H9 (cell line): ENCODE data around the gene ENTPD1. TPM values are rescaled to one million over a fixed set of nuclear protein-coding genes. Genes with fewer than 3 reads are reported as not detected.
"Not testable (repeated sequence)": the region's sequence is repeated elsewhere in the genome, so short reads cannot be mapped to it uniquely, and the experiment has no call there.

Experiments
- DNase-seq: peaks from one replicate; pipeline ENCODE4 v3.0.0-alpha.2; 2017
- H2AFZ ChIP-seq: one replicate; pipeline ENCODE4 v1.6.1; 2013; ENCODE audit warnings: mild to moderate bottlenecking, low read length, control low read depth, moderate library complexity
- H2AK5ac ChIP-seq: 2 replicates; pipeline ENCODE4 v1.6.1; 2013; ENCODE audit warnings: low read length, control low read depth, mixed read lengths; ENCODE audit not compliant: insufficient read length
- H2BK120ac ChIP-seq: one replicate; pipeline ENCODE4 v1.6.1; 2013; ENCODE audit warnings: low read depth, mild to moderate bottlenecking, low read length, control low read depth, inconsistent platforms; ENCODE audit not compliant: poor library complexity, severe bottlenecking
- H2BK12ac ChIP-seq: 2 replicates; pipeline ENCODE4 v1.6.1; 2013; ENCODE audit warnings: low read length, control low read depth, mixed read lengths, low read depth; ENCODE audit not compliant: insufficient read length
- H2BK15ac ChIP-seq: 2 replicates; pipeline ENCODE4 v1.6.1; 2013; ENCODE audit warnings: low read depth, low read length, control low read depth
- H2BK20ac ChIP-seq: one replicate; pipeline ENCODE4 v1.6.1; 2013; ENCODE audit warnings: low read depth, mild to moderate bottlenecking, low read length, control low read depth, inconsistent platforms; ENCODE audit not compliant: poor library complexity, severe bottlenecking
- H2BK5ac ChIP-seq: 2 replicates; pipeline ENCODE4 v1.6.1; 2013; ENCODE audit warnings: low read length, control low read depth, mixed read lengths; ENCODE audit not compliant: insufficient read length
- H3K14ac ChIP-seq: 2 replicates; pipeline ENCODE4 v1.6.1; 2013; ENCODE audit warnings: low read length, control low read depth; ENCODE audit not compliant: insufficient read depth
- H3K18ac ChIP-seq: 2 replicates; pipeline ENCODE4 v1.6.1; 2013; ENCODE audit warnings: low read depth, mild to moderate bottlenecking, mixed read lengths, low read length, control low read depth; ENCODE audit not compliant: insufficient read length
- H3K23ac ChIP-seq: 2 replicates; pipeline ENCODE4 v1.6.1; 2013; ENCODE audit warnings: low read length, control low read depth, mixed read lengths, low read depth; ENCODE audit not compliant: insufficient read length
- H3K23me2 ChIP-seq: 2 replicates; pipeline ENCODE4 v1.6.1; 2013; ENCODE audit warnings: low read depth, mild to moderate bottlenecking, mixed read lengths, low read length, control low read depth; ENCODE audit not compliant: insufficient read length, poor library complexity, severe bottlenecking
- H3K27ac ChIP-seq: 2 replicates; pipeline ENCODE4 v1.5.1; 2013; ENCODE audit warnings: low read length, control low read depth, mixed read lengths, low read depth; ENCODE audit not compliant: insufficient read length
- H3K27me3 ChIP-seq: 2 replicates; pipeline ENCODE4 v1.6.1; 2013; ENCODE audit warnings: low read length, control low read depth, inconsistent platforms; ENCODE audit not compliant: insufficient read depth
- H3K4ac ChIP-seq: 2 replicates; pipeline ENCODE4 v1.6.1; 2013; ENCODE audit warnings: low read depth, mild to moderate bottlenecking, control low read depth, inconsistent platforms, low read length, moderate library complexity
- H3K4me1 ChIP-seq: 2 replicates; pipeline ENCODE4 v1.6.1; 2013; ENCODE audit warnings: low read length, control low read depth, inconsistent platforms; ENCODE audit not compliant: insufficient read depth
- H3K4me2 ChIP-seq: 2 replicates; pipeline ENCODE4 v1.6.1; 2013; ENCODE audit warnings: low read length, control low read depth, mixed read lengths; ENCODE audit not compliant: insufficient read length, insufficient read depth
- H3K56ac ChIP-seq: 2 replicates; pipeline ENCODE4 v1.6.1; 2013; ENCODE audit warnings: low read depth, mild to moderate bottlenecking, mixed read lengths, low read length, control low read depth; ENCODE audit not compliant: insufficient read length
- H3K79me1 ChIP-seq: 2 replicates; pipeline ENCODE4 v1.6.1; 2013; ENCODE audit warnings: low read depth, mild to moderate bottlenecking, moderate library complexity, low read length, control low read depth, inconsistent platforms; ENCODE audit not compliant: insufficient read depth, poor library complexity, severe bottlenecking
- H3K79me2 ChIP-seq: 2 replicates; pipeline ENCODE4 v1.6.1; 2013; ENCODE audit warnings: low read length, control low read depth, inconsistent platforms; ENCODE audit not compliant: insufficient read depth
- H3K9ac ChIP-seq: 2 replicates; pipeline ENCODE4 v1.6.1; 2013; ENCODE audit warnings: low read length, control low read depth, mixed read lengths; ENCODE audit not compliant: insufficient read length; ENCODE audit errors: extremely low read depth
- H3K9me3 ChIP-seq: one replicate; pipeline ENCODE4 v1.6.1; 2013; ENCODE audit warnings: low read depth, low read length, inconsistent platforms; ENCODE audit not compliant: control insufficient read depth
- H3T11ph ChIP-seq: one replicate; pipeline ENCODE4 v1.6.1; 2013; ENCODE audit warnings: mild to moderate bottlenecking, low read length, control low read depth, inconsistent platforms
- H4K20me1 ChIP-seq: one replicate; pipeline ENCODE4 v1.6.1; 2013; ENCODE audit not compliant: control insufficient read depth, insufficient read length, insufficient read depth
- H4K5ac ChIP-seq: 2 replicates; pipeline ENCODE4 v1.6.1; 2013; ENCODE audit warnings: low read depth, mild to moderate bottlenecking, mixed read lengths, low read length, control low read depth; ENCODE audit not compliant: insufficient read length
- H4K8ac ChIP-seq: replicated peaks from 2 replicates; pipeline ENCODE4 v1.6.1; 2013; ENCODE audit warnings: low read length, control low read depth, mixed read lengths, low read depth; ENCODE audit not compliant: insufficient read length
- H4K91ac ChIP-seq: 2 replicates; pipeline ENCODE4 v1.6.1; 2013; ENCODE audit warnings: low read depth, mild to moderate bottlenecking, moderate library complexity, mixed read lengths, low read length, control low read depth; ENCODE audit not compliant: insufficient read length
- H3K27ac Mint-ChIP-seq, 3 experiments: 2 replicates in 2 of 3; 3 replicates in 1 of 3; pipeline ENCODE4 v1.8.0; 2020 to 2021; ENCODE audit warnings: mixed read lengths in 3 of 3, mild to moderate bottlenecking in 1 of 3, moderate library complexity in 1 of 3
- H3K27me3 Mint-ChIP-seq: 2 replicates; pipeline ENCODE4 v1.8.0; 2021; ENCODE audit warnings: low read depth, mild to moderate bottlenecking, moderate library complexity, mixed read lengths
- H3K36me3 Mint-ChIP-seq, 3 experiments: 2 replicates in 2 of 3; 3 replicates in 1 of 3; pipeline ENCODE4 v1.8.0; 2020 to 2021; ENCODE audit warnings: low read depth in 3 of 3, mixed read lengths in 3 of 3; ENCODE audit not compliant: insufficient read depth in 1 of 3
- H3K4me1 Mint-ChIP-seq, 2 experiments: 2 replicates each; pipeline ENCODE4 v1.8.0; 2020; ENCODE audit warnings: mixed read lengths in 2 of 2
- H3K4me3 Mint-ChIP-seq, 2 experiments: 2 replicates in 1 of 2; 3 replicates in 1 of 2; pipeline ENCODE4 v1.8.0; 2020 to 2021; ENCODE audit warnings: mild to moderate bottlenecking in 2 of 2, mixed read lengths in 2 of 2, moderate library complexity in 1 of 2
- H3K9me3 Mint-ChIP-seq, 2 experiments: 2 replicates in 1 of 2; 3 replicates in 1 of 2; pipeline ENCODE4 v1.8.0; 2020; ENCODE audit warnings: mild to moderate bottlenecking in 2 of 2, mixed read lengths in 2 of 2, moderate library complexity in 1 of 2
- CTCF ChIP-seq: fragments of 200-600 bp; sonication (generic); conservative IDR thresholded peaks from 3 replicates; pipeline ENCODE4 v1.8.0; 2021; ENCODE audit warnings: antibody characterized with exemption, mild to moderate bottlenecking
- WGBS: extraction: QIAGEN DNeasy Blood & Tissue Kit; methylation state at CpG from one replicate; pipeline ENCODE4 v1.1.7; 2013; ENCODE audit warnings: missing lambda C conversion rate, low lambda C conversion rate, mixed read lengths; ENCODE audit not compliant: insufficient read length; ENCODE audit errors: extremely low coverage; 5-methylcytosine and 5-hydroxymethylcytosine counted together
- total RNA-seq: library from RNA; stranded (reverse); gene quantifications from 2 replicates; pipeline ENCODE4 v1.2.1, GENCODE V29; 2021

The ENTPD1 gene
- total RNA-seq, 1 experiment from 2014 or later: 1.9 TPM

- no peak overlapping the region for H2AFZ ChIP-seq
- no peaks in the 10 kb centered on the region for H3K27me3 ChIP-seq
- H3K56ac ChIP-seq: no peak overlapping the region
- peaks cover 0 to 14% (median 7%) of the 10 kb centered on the region in 3 experiments; a peak in 5 of 7 replicates for H3K36me3 Mint-ChIP-seq
- no peak for DNase-seq
- no peak overlapping the region for H3K4me2 ChIP-seq
- H3K27ac ChIP-seq: no peak overlapping the region
- H2BK120ac ChIP-seq: no peak overlapping the region
- H3K79me2 ChIP-seq: no peaks in the 10 kb centered on the region
- no peaks in the 10 kb centered on the region for H3K79me1 ChIP-seq
- H2BK5ac ChIP-seq: no peak overlapping the region
- H3K18ac ChIP-seq: no peak overlapping the region
- H3T11ph ChIP-seq: no peak overlapping the region
- peaks cover 0 to 16% of the 10 kb centered on the region in 2 experiments; a peak in 3 of 5 replicates for H3K9me3 Mint-ChIP-seq
- H3K4ac ChIP-seq: no peak overlapping the region
- no peaks in the 10 kb centered on the region for H3K23me2 ChIP-seq
- H4K5ac ChIP-seq: no peak overlapping the region
- H2BK15ac ChIP-seq: no peak overlapping the region
- H4K20me1 ChIP-seq: no peaks in the 10 kb centered on the region
- no peak overlapping the region for H3K14ac ChIP-seq
- H3K9ac ChIP-seq: no peak overlapping the region
- H3K9me3 ChIP-seq: no peaks in the 10 kb centered on the region
- peak overlapping the region in 2 of 3 experiments; percentile 41 to 55; a peak in 3 of 7 replicates for H3K27ac Mint-ChIP-seq
- TF ChIP-seq CTCF: no peak
- H3K4me3 Mint-ChIP-seq: no peak overlapping the region; a peak in 1 of 5 replicates
- no peaks in the 10 kb centered on the region; the same call in 1 of the 2 replicates for H3K4me1 ChIP-seq
- no CpG with 5 or more reads among the region's 4 CpGs for WGBS
- no peak overlapping the region for H2BK12ac ChIP-seq
- H2AK5ac ChIP-seq: no peak overlapping the region
- H3K27me3 Mint-ChIP-seq: no peaks in the 10 kb centered on the region
- H3K23ac ChIP-seq: no peak overlapping the region
- no peak overlapping the region for H4K8ac ChIP-seq
- H3K4me1 Mint-ChIP-seq: peaks cover 12 to 20% of the 10 kb centered on the region in 2 experiments
- H2BK20ac ChIP-seq: no peak overlapping the region
- H4K91ac ChIP-seq: no peak overlapping the region
These were observed 14.2 kb downstream of the ENTPD1 start for GRCh38 chr10:95770084-95770720.

- not testable (repeated sequence) for H3K9ac ChIP-seq, H3K4ac ChIP-seq, H3K4me1 ChIP-seq, H2AFZ ChIP-seq, H3K23ac ChIP-seq, H3K9me3 ChIP-seq, H2BK12ac ChIP-seq, H3K27me3 Mint-ChIP-seq, H3K79me2 ChIP-seq, H3K79me1 ChIP-seq, H3K4me3 Mint-ChIP-seq, H3K18ac ChIP-seq, H3K27ac Mint-ChIP-seq, H2AK5ac ChIP-seq, H3K23me2 ChIP-seq, H4K5ac ChIP-seq, H2BK15ac ChIP-seq, H3T11ph ChIP-seq, DNase-seq, H3K56ac ChIP-seq, H3K27me3 ChIP-seq, H3K27ac ChIP-seq, H2BK120ac ChIP-seq, H4K8ac ChIP-seq, H2BK20ac ChIP-seq, H2BK5ac ChIP-seq, H3K14ac ChIP-seq, H4K91ac ChIP-seq, H3K4me2 ChIP-seq, H4K20me1 ChIP-seq
- no CpG with 5 or more reads among the region's 2 CpGs for WGBS
- H3K4me1 Mint-ChIP-seq: peaks cover 12 to 20% of the 10 kb centered on the region in 2 experiments
- peaks cover 4 to 22% (median 6%) of the 10 kb centered on the region in 3 experiments; a peak in 5 of 7 replicates for H3K36me3 Mint-ChIP-seq
- H3K9me3 Mint-ChIP-seq: peaks cover 13 to 18% of the 10 kb centered on the region in 2 experiments; a peak in 4 of 5 replicates
These were observed 17.5 kb downstream of the ENTPD1 start for GRCh38 chr10:95773454-95773853.
